Nephron (organoid): ENCODE data around the gene PSMB7.

ENCODE experiments used
- H3K27ac Mint-ChIP-seq, 3 experiments: 2 replicates each; pipeline ENCODE4 v1.8.0; 2020; ENCODE audit warnings: mixed read lengths in 3 of 3, mild to moderate bottlenecking in 2 of 3, moderate library complexity in 1 of 3
- H3K27me3 Mint-ChIP-seq: 2 replicates; pipeline ENCODE4 v1.8.0; 2021; ENCODE audit warnings: low read depth, mild to moderate bottlenecking, moderate library complexity, mixed read lengths
- H3K36me3 Mint-ChIP-seq: 2 replicates; pipeline ENCODE4 v1.8.0; 2020; ENCODE audit warnings: low read depth, mixed read lengths
- H3K4me1 Mint-ChIP-seq: 2 replicates; pipeline ENCODE4 v1.8.0; 2020; ENCODE audit warnings: mixed read lengths
- H3K4me3 Mint-ChIP-seq, 3 experiments: 2 replicates each; pipeline ENCODE4 v1.8.0; 2020; ENCODE audit warnings: mild to moderate bottlenecking in 3 of 3, mixed read lengths in 3 of 3, moderate library complexity in 2 of 3
- H3K9me3 Mint-ChIP-seq: 2 replicates; pipeline ENCODE4 v1.8.0; 2020; ENCODE audit warnings: mixed read lengths
- TF ChIP-seq, protein P1 (sequence below), 3 experiments: fragments of 200-600 bp; sonication (generic); IDR thresholded peaks; one replicate each; pipeline ENCODE4 v1.5.0; 2021; ENCODE audit warnings: antibody characterized with exemption in 3 of 3; ENCODE audit not compliant: unreplicated experiment in 3 of 3

Gene PSMB7

DNA sequence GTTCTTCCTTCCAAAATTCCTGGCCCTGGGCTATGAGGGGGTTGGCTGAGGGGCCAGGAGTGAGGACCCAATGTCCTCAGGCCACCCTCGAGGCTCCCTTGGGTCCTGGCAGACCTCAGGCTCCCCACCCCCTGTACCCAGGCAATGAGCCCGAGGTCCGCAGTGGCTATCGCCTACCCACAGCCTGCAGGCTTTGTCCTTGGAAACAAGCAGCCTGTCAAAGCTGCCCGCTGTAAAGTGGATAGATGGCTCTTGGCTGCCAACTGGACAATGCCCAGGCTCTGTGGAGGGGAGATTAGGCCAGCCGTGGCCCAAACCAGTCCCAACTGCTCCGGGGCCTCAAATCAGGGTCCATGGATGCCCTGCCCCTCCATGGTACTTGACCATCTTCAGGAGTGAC is 32.8 kb upstream of the PSMB7 start:
- no peak overlapping the region for H3K27ac Mint-ChIP-seq
- H3K36me3 Mint-ChIP-seq = no peaks in the 10 kb centered on the region
- H3K27me3 Mint-ChIP-seq = peaks cover 61% of the 10 kb centered on the region

DNA sequence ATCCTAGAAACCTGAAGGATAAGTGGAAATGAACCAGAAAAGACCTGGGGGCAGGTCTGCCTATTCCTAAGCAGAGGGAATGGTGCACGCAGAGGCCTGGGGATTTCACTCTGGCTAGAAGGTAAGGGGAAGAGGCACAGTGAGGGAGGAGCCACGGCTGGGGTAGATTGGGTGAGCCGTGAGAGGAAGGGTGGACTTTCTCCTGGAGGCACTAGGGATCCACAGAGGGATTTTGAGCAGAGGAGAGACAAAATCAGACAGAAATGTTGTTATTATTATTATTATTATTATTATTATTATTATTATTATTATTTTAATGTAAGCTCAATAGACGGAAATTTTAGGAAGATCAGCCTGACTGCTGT is 32.0 kb upstream of the PSMB7 start:
- Mint-ChIP-seq H3K4me3 (no peak overlapping the region), H3K9me3 (no peaks in the 10 kb centered on the region), H3K27ac (no peak overlapping the region), H3K36me3 (no peaks in the 10 kb centered on the region), H3K4me1 (peaks cover 5% of the 10 kb centered on the region), H3K27me3 (peaks cover 60% of the 10 kb centered on the region)
- TF ChIP-seq, protein P1, sequence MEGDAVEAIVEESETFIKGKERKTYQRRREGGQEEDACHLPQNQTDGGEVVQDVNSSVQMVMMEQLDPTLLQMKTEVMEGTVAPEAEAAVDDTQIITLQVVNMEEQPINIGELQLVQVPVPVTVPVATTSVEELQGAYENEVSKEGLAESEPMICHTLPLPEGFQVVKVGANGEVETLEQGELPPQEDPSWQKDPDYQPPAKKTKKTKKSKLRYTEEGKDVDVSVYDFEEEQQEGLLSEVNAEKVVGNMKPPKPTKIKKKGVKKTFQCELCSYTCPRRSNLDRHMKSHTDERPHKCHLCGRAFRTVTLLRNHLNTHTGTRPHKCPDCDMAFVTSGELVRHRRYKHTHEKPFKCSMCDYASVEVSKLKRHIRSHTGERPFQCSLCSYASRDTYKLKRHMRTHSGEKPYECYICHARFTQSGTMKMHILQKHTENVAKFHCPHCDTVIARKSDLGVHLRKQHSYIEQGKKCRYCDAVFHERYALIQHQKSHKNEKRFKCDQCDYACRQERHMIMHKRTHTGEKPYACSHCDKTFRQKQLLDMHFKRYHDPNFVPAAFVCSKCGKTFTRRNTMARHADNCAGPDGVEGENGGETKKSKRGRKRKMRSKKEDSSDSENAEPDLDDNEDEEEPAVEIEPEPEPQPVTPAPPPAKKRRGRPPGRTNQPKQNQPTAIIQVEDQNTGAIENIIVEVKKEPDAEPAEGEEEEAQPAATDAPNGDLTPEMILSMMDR (IDR thresholded peaks at IDR 0.05; ENCODE audit: unreplicated experiment in 3 of 3) = no peak

More for the DNA sequence above, 32.8 kb upstream of the PSMB7 start:
- no peak overlapping the region for H3K4me3 Mint-ChIP-seq
- H3K9me3 Mint-ChIP-seq = no peaks in the 10 kb centered on the region
- TF ChIP-seq, protein P1 (IDR thresholded peaks at IDR 0.05; ENCODE audit: unreplicated experiment in 3 of 3) = no peak
- peaks cover 5% of the 10 kb centered on the region for H3K4me1 Mint-ChIP-seq

DNA sequence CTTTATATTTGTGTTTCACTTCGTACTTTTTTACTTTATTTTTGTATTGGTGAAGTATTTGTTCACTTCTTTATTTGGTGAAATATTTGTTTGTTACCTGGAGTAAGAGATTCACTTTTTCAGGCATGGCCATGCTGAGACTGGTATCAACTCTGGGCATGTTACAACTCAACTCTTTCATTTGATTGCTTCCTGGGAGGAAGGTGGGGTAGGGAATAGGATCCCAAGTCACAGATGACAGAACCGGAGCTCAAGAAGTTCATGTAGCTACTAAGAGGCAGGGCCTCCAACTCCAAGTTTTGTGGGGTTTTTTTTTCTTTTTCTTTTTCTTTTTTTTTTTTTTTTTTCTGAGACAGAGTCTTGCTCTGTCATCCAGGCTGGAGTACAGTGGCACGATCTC is 28.9 kb upstream of the PSMB7 start:
- Mint-ChIP-seq H3K27ac (no peak overlapping the region), H3K9me3 (peaks cover 3% of the 10 kb centered on the region), H3K4me1 (no peaks in the 10 kb centered on the region), H3K36me3 (no peaks in the 10 kb centered on the region), H3K27me3 (peaks cover 44% of the 10 kb centered on the region), H3K4me3 (no peak overlapping the region)
- TF ChIP-seq, protein P1 (IDR thresholded peaks at IDR 0.05; ENCODE audit: unreplicated experiment in 3 of 3) = no peak

DNA sequence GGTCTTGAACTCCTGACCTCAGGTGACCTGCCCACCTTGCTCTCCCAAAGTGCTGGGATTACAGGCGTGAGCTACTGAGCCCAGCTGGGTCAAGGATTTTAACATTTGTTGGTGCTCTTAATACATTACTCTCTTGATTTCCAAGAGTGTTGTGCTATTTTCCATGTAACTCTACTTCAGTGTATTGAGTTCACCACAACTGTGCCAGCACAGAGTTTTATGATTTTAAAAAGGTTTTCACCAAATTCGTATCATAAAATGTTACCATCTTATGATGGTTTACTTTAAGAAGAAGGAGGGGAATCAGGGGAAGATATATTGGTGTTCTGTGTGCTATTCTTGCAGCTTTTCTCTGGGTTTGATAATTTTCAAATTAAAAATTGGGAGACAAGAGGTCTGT is 28.4 kb upstream of the PSMB7 start:
- peaks cover 45% of the 10 kb centered on the region for H3K27me3 Mint-ChIP-seq
- H3K4me3 Mint-ChIP-seq = no peak overlapping the region
- peaks cover 3% of the 10 kb centered on the region for H3K9me3 Mint-ChIP-seq
- no peak overlapping the region for H3K27ac Mint-ChIP-seq
- TF ChIP-seq, protein P1 (IDR thresholded peaks at IDR 0.05; ENCODE audit: unreplicated experiment in 3 of 3) = no peak
- no peaks in the 10 kb centered on the region for H3K4me1 Mint-ChIP-seq
- H3K36me3 Mint-ChIP-seq = no peaks in the 10 kb centered on the region

DNA sequence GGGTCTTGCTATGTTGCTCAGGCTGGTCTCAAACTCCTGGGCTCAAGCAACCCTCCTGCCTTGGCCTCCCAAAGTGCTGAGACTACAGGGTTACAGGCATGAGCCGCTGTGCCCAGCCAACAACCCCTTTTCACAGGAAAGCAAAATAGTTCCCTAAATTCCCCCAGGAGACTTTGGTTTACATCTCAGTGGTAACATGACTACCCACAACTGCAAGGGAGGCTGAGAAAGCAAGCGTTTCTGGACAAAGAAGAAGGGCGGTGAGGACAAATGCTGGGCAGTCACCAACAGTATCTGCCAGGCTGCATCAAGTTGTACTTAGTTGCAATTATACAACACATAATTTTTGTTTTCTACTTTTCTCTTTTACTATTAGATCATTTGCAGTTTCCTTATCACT is 27.6 kb upstream of the PSMB7 start:
- TF ChIP-seq, protein P1 (IDR thresholded peaks at IDR 0.05; ENCODE audit: unreplicated experiment in 3 of 3) = no peak
- H3K9me3 Mint-ChIP-seq = peaks cover 3% of the 10 kb centered on the region

DNA sequence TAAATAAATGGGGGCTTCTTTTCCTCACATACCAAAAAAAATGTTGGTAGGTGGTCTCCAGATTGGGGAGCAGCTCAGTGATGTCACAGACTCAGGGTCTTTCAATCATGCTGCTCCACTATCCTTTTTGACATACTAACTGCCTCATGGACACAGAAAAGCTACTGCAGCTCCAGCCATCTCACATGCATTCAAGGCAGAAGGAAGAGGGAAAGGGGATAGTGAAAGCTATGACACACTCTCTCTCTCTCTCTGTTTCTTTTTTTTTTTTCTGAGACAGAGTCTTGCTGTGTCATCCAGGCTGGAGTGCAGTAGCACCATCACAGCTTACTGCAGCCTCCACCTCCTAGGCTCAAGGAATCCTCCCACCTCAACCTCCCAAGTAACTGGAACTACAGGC is 27.1 kb upstream of the PSMB7 start:
- H3K27me3 Mint-ChIP-seq = peaks cover 46% of the 10 kb centered on the region
- no peak overlapping the region for H3K4me3 Mint-ChIP-seq
- no peaks in the 10 kb centered on the region for H3K36me3 Mint-ChIP-seq
- H3K27ac Mint-ChIP-seq = no peak overlapping the region
- TF ChIP-seq, protein P1 (IDR thresholded peaks at IDR 0.05; ENCODE audit: unreplicated experiment in 3 of 3) = no peak
- no peaks in the 10 kb centered on the region for H3K4me1 Mint-ChIP-seq
- peaks cover 3% of the 10 kb centered on the region for H3K9me3 Mint-ChIP-seq

More for the DNA sequence above, 27.6 kb upstream of the PSMB7 start:
- Mint-ChIP-seq H3K27ac (no peak overlapping the region), H3K27me3 (peaks cover 45% of the 10 kb centered on the region), H3K4me3 (no peak overlapping the region), H3K36me3 (no peaks in the 10 kb centered on the region), H3K4me1 (no peaks in the 10 kb centered on the region)
